Liver (tissue), 9 donors: ENCODE results near the gene SLC13A2. TPM values are rescaled to one million over a fixed set of nuclear protein-coding genes. Genes with fewer than 3 reads are reported as not detected.

Source experiments
- DNase-seq: peaks from one replicate; pipeline ENCODE4 v3.0.0-alpha.2; 2017; ENCODE audit warnings: low spot score
- H3K27ac ChIP-seq, 2 donors: one replicate each; pipeline ENCODE4 v1.7.0; 2013; ENCODE audit warnings: inconsistent platforms in 2 of 2, low read length in 2 of 2, control low read depth in 1 of 2, low read depth in 1 of 2, mild to moderate bottlenecking in 1 of 2
- H3K27me3 ChIP-seq, 4 donors: one replicate each; pipeline versions ENCODE4 v1.6.1 to v1.7.0; 2013; ENCODE audit warnings: low read length in 3 of 4, inconsistent platforms in 1 of 4, mild to moderate bottlenecking in 1 of 4, moderate library complexity in 1 of 4; ENCODE audit not compliant: control insufficient read depth in 4 of 4, insufficient read depth in 4 of 4
- H3K36me3 ChIP-seq, 4 donors: one replicate each; pipeline versions ENCODE4 v1.6.1 to v1.7.0; 2013; ENCODE audit warnings: low read length in 3 of 4, mild to moderate bottlenecking in 3 of 4, low read depth in 1 of 4, moderate library complexity in 1 of 4; ENCODE audit not compliant: control insufficient read depth in 4 of 4, insufficient read depth in 3 of 4
- H3K4me1 ChIP-seq, 4 donors: one replicate each; pipeline versions ENCODE4 v1.6.1 to v1.7.0; 2013; ENCODE audit warnings: low read length in 3 of 4, mild to moderate bottlenecking in 3 of 4, moderate library complexity in 1 of 4; ENCODE audit not compliant: control insufficient read depth in 4 of 4, insufficient read depth in 4 of 4
- H3K4me3 ChIP-seq, 3 donors: one replicate each; pipeline versions ENCODE4 v1.6.1 to v1.7.0; 2013; ENCODE audit warnings: low read length in 3 of 3, control low read depth in 1 of 3, low read depth in 1 of 3, mild to moderate bottlenecking in 1 of 3
- H3K9ac ChIP-seq, 2 donors: one replicate each; pipeline ENCODE4 v1.7.0; 2013; ENCODE audit warnings: low read length in 2 of 2, mild to moderate bottlenecking in 2 of 2, moderate library complexity in 2 of 2, control low read depth in 1 of 2, low read depth in 1 of 2
- H3K9me3 ChIP-seq, 4 donors: one replicate each; pipeline versions ENCODE4 v1.6.1 to v1.7.0; 2013; ENCODE audit warnings: low read length in 3 of 4; ENCODE audit not compliant: control insufficient read depth in 4 of 4
- EGR1 ChIP-seq, 2 donors: IDR thresholded peaks; 2 replicates each; pipeline ENCODE4 v1.6.1; 2016 to 2018; ENCODE audit warnings: antibody characterized with exemption in 2 of 2, low read depth in 2 of 2
- FOXA1 ChIP-seq: IDR thresholded peaks from 2 replicates; pipeline ENCODE4 v1.6.1; 2016; ENCODE audit warnings: antibody characterized with exemption
- FOXA2 ChIP-seq: IDR thresholded peaks from 2 replicates; pipeline ENCODE4 v1.6.1; 2016; ENCODE audit warnings: antibody characterized with exemption
- GABPA ChIP-seq, 2 donors: IDR thresholded peaks in 1 of 2; conservative IDR thresholded peaks in 1 of 2; 2 replicates each; pipeline ENCODE4 v1.6.1; 2016; ENCODE audit warnings: antibody characterized with exemption in 2 of 2, mild to moderate bottlenecking in 1 of 2, moderate library complexity in 1 of 2
- HNF4A ChIP-seq, 2 donors: conservative IDR thresholded peaks; 2 replicates each; pipeline ENCODE4 v1.6.1; 2016; ENCODE audit warnings: antibody characterized with exemption in 2 of 2, mild to moderate bottlenecking in 2 of 2
- HNF4G ChIP-seq: IDR thresholded peaks from 2 replicates; pipeline ENCODE4 v1.6.1; 2016; ENCODE audit warnings: antibody characterized with exemption
- JUND ChIP-seq, 2 donors: IDR thresholded peaks; 2 replicates each; pipeline ENCODE4 v1.6.1; 2016; ENCODE audit warnings: antibody characterized with exemption in 2 of 2
- NR2F2 ChIP-seq: IDR thresholded peaks from 2 replicates; pipeline ENCODE4 v1.6.1; 2016; ENCODE audit warnings: antibody characterized with exemption
- RAD21 ChIP-seq, 2 donors: IDR thresholded peaks; 2 replicates each; pipeline ENCODE4 v1.6.1; 2016; ENCODE audit warnings: antibody characterized with exemption in 2 of 2, mild to moderate bottlenecking in 2 of 2
- RXRA ChIP-seq, 2 donors: IDR thresholded peaks; 2 replicates each; pipeline ENCODE4 v1.6.1; 2017 to 2018; ENCODE audit warnings: antibody characterized with exemption in 2 of 2, mild to moderate bottlenecking in 1 of 2
- SP1 ChIP-seq: IDR thresholded peaks from 2 replicates; pipeline ENCODE4 v1.6.1; 2018; ENCODE audit warnings: antibody characterized with exemption, mild to moderate bottlenecking
- TAF1 ChIP-seq: conservative IDR thresholded peaks from 2 replicates; pipeline ENCODE4 v1.6.1; 2016; ENCODE audit warnings: antibody characterized with exemption, mild to moderate bottlenecking
- YY1 ChIP-seq: IDR thresholded peaks from 2 replicates; pipeline ENCODE4 v1.6.1; 2016; ENCODE audit warnings: antibody characterized with exemption, mild to moderate bottlenecking
- WGBS: extraction: QIAGEN DNeasy Blood & Tissue Kit; methylation state at CpG from one replicate; pipeline ENCODE4 v1.1.7; 2013; 5-methylcytosine and 5-hydroxymethylcytosine counted together
- polyA plus RNA-seq, 2 donors: library from polyadenylated mRNA; stranded (reverse) in 1 of 2; unstranded in 1 of 2; fragments of 200-250 nt in 1 of 2; fragments of >200 nt in 1 of 2; fragmentation: Nextera tagmentation in 1 of 2; extraction: Ambion mirVana in 1 of 2; gene quantifications; one replicate each; pipeline versions ENCODE4 v1.2.1 to v1.2.3, GENCODE V29; 2013 to 2015
- total RNA-seq, 2 donors: library from RNA; depleted of rRNA; stranded (reverse); fragments of >200 nt; gene quantifications; one replicate each; pipeline ENCODE4 v1.2.3, GENCODE V29; 2014
- TF ChIP-seq, protein P1 (sequence below): IDR thresholded peaks from 2 replicates; pipeline ENCODE4 v1.6.1; 2016; ENCODE audit warnings: antibody characterized with exemption
- TF ChIP-seq, protein P2 (sequence below): IDR thresholded peaks from 2 replicates; pipeline ENCODE4 v1.6.1; 2016; ENCODE audit warnings: antibody characterized with exemption
- TF ChIP-seq, protein P3 (sequence below): IDR thresholded peaks from 2 replicates; pipeline ENCODE4 v1.6.1; 2016; ENCODE audit warnings: antibody characterized with exemption
- TF ChIP-seq, protein P4 (sequence below): fragments of 150-350 bp; IDR thresholded peaks from 2 replicates; pipeline ENCODE4 v1.5.1; 2017; ENCODE audit warnings: improper control_type of control experiment, low read depth, low read length; ENCODE audit not compliant: missing input control
- TF ChIP-seq, protein P5 (sequence below): IDR thresholded peaks from 2 replicates; pipeline ENCODE4 v1.6.1; 2016; ENCODE audit warnings: antibody characterized with exemption, mild to moderate bottlenecking
- donor health status: healthy.
- donor health status: healthy.
- donor health status: healthy.
- donor health status: healthy.
- donor health status: healthy.

Gene SLC13A2
- total and polyA plus RNA-seq, 4 donors = 0.10 to 0.52 (median 0.36) TPM

DNA sequence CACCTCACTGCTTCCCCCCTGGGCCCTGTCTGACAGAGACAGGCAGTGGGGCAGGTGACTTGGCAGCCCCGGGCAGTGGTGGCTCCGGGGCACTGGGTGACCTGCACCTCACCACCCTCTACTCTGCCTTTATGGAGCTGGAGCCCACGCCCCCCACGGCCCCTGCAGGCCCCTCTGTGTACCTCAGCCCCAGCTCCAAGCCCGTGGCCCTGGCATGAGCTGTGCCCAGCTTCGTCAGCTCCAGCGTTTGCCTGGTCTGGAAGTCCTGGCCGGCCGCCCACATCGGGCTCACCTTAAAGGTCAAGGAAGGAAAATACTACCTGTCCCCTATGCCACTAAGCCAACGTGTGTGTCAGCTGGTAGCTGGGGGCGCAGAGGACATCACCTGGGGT, 63.8 kb downstream of the SLC13A2 start:
- TF ChIP-seq, protein P1, sequence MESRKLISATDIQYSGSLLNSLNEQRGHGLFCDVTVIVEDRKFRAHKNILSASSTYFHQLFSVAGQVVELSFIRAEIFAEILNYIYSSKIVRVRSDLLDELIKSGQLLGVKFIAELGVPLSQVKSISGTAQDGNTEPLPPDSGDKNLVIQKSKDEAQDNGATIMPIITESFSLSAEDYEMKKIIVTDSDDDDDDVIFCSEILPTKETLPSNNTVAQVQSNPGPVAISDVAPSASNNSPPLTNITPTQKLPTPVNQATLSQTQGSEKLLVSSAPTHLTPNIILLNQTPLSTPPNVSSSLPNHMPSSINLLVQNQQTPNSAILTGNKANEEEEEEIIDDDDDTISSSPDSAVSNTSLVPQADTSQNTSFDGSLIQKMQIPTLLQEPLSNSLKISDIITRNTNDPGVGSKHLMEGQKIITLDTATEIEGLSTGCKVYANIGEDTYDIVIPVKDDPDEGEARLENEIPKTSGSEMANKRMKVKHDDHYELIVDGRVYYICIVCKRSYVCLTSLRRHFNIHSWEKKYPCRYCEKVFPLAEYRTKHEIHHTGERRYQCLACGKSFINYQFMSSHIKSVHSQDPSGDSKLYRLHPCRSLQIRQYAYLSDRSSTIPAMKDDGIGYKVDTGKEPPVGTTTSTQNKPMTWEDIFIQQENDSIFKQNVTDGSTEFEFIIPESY = no peak
- TF ChIP-seq EGR1 (IDR thresholded peaks at IDR 0.05; ENCODE audit: low read depth in 2 of 2) = no peak
- Histone ChIP-seq H3K27me3 (no peaks in the 10 kb centered on the region), H3K9me3 (no peaks in the 10 kb centered on the region), H3K36me3 (no peaks in the 10 kb centered on the region), H3K4me3 (no peak overlapping the region), H3K9ac (no peak overlapping the region), H3K4me1 (no peaks in the 10 kb centered on the region), H3K27ac (no peak overlapping the region)
- WGBS = 75% methylated on average over 12 of the region's 12 CpGs
- DNase-seq = no peak

DNA sequence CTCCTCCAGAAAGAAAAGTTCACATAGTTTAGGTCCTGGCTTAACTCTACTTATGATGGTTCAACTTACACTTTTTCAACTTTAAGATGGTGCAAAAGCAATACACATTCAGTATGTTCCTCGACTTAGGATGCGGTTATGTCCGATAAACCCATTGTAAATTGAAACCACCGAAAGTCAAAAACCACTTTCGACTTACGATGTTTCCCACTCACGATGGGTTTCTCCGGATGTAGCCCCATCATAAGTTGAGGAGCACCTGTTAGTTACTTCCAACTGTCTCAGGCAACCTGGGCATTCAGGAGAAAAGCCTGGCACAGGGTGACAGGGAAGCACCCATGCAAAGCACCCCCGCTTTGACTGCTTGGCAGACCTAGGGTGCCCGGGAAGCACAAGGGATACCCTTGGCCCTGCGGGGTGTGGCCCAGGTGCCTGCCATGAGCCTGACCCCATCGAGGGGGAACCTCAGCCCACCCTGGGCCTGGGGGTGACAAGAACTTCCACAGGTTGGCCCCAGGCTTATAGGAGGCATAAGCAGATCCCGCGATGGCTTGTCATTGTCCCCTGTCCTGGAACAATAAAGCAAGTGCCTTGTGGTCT, 65.0 kb downstream of the SLC13A2 start:
- no peaks in the 10 kb centered on the region for H3K27me3 ChIP-seq
- H3K4me3 ChIP-seq = no peak overlapping the region
- TF ChIP-seq NR2F2 (no peak), YY1 (no peak), HNF4G (no peak), RXRA (IDR thresholded peaks at IDR 0.05) (no peak), HNF4A (conservative IDR thresholded peaks at IDR 0.05) (no peak), RAD21 (IDR thresholded peaks at IDR 0.05) (no peak), SP1 (no peak), JUND (IDR thresholded peaks at IDR 0.05) (no peak), FOXA1 (no peak), FOXA2 (no peak), GABPA (IDR thresholded peaks at IDR 0.05 in 1 of 2, conservative IDR thresholded peaks at IDR 0.05 in 1 of 2) (no peak), TAF1 (no peak), EGR1 (IDR thresholded peaks at IDR 0.05; ENCODE audit: low read depth in 2 of 2) (no peak)
- TF ChIP-seq, protein P2, sequence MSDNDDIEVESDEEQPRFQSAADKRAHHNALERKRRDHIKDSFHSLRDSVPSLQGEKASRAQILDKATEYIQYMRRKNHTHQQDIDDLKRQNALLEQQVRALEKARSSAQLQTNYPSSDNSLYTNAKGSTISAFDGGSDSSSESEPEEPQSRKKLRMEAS = no peak
- TF ChIP-seq, protein P3, sequence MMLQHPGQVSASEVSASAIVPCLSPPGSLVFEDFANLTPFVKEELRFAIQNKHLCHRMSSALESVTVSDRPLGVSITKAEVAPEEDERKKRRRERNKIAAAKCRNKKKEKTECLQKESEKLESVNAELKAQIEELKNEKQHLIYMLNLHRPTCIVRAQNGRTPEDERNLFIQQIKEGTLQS = no peak
- TF ChIP-seq, protein P4, sequence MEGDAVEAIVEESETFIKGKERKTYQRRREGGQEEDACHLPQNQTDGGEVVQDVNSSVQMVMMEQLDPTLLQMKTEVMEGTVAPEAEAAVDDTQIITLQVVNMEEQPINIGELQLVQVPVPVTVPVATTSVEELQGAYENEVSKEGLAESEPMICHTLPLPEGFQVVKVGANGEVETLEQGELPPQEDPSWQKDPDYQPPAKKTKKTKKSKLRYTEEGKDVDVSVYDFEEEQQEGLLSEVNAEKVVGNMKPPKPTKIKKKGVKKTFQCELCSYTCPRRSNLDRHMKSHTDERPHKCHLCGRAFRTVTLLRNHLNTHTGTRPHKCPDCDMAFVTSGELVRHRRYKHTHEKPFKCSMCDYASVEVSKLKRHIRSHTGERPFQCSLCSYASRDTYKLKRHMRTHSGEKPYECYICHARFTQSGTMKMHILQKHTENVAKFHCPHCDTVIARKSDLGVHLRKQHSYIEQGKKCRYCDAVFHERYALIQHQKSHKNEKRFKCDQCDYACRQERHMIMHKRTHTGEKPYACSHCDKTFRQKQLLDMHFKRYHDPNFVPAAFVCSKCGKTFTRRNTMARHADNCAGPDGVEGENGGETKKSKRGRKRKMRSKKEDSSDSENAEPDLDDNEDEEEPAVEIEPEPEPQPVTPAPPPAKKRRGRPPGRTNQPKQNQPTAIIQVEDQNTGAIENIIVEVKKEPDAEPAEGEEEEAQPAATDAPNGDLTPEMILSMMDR = no peak
- TF ChIP-seq, protein P1 = no peak
- TF ChIP-seq, protein P5, sequence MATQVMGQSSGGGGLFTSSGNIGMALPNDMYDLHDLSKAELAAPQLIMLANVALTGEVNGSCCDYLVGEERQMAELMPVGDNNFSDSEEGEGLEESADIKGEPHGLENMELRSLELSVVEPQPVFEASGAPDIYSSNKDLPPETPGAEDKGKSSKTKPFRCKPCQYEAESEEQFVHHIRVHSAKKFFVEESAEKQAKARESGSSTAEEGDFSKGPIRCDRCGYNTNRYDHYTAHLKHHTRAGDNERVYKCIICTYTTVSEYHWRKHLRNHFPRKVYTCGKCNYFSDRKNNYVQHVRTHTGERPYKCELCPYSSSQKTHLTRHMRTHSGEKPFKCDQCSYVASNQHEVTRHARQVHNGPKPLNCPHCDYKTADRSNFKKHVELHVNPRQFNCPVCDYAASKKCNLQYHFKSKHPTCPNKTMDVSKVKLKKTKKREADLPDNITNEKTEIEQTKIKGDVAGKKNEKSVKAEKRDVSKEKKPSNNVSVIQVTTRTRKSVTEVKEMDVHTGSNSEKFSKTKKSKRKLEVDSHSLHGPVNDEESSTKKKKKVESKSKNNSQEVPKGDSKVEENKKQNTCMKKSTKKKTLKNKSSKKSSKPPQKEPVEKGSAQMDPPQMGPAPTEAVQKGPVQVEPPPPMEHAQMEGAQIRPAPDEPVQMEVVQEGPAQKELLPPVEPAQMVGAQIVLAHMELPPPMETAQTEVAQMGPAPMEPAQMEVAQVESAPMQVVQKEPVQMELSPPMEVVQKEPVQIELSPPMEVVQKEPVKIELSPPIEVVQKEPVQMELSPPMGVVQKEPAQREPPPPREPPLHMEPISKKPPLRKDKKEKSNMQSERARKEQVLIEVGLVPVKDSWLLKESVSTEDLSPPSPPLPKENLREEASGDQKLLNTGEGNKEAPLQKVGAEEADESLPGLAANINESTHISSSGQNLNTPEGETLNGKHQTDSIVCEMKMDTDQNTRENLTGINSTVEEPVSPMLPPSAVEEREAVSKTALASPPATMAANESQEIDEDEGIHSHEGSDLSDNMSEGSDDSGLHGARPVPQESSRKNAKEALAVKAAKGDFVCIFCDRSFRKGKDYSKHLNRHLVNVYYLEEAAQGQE = no peak
- H3K9ac ChIP-seq = no peak overlapping the region
- no peaks in the 10 kb centered on the region for H3K4me1 ChIP-seq
- H3K36me3 ChIP-seq = no peaks in the 10 kb centered on the region
- no peak overlapping the region for H3K27ac ChIP-seq
- WGBS = 92% methylated on average over 14 of the region's 14 CpGs
- H3K9me3 ChIP-seq = no peaks in the 10 kb centered on the region
- no peak for DNase-seq
